HG03469 (cell line): ENCODE results near the gene ACSS3.

Experiments
- ATAC-seq: cut with Tn5 transposase; IDR thresholded peaks from one replicate; pipeline ENCODE4 v1.9.1; 2021; ENCODE audit warnings: mild to moderate bottlenecking, moderate library complexity, moderate number of reproducible peaks; ENCODE audit not compliant: unreplicated experiment

Gene ACSS3

GRCh38 chr12:81288651-81289050, 210.8 kb downstream of the ACSS3 start:
- no peak for ATAC-seq

- ATAC-seq = peak; percentile 43
These were observed 216.7 kb downstream of the ACSS3 start for GRCh38 chr12:81294325-81295190.

GRCh38 chr12:81295251-81295650, 217.4 kb downstream of the ACSS3 start:
- ATAC-seq = no peak

- no peak for ATAC-seq
These were observed 218.9 kb downstream of the ACSS3 start for GRCh38 chr12:81296556-81297305.

- ATAC-seq = no peak
These were observed 219.7 kb downstream of the ACSS3 start for GRCh38 chr12:81297601-81298000.

- no peak for ATAC-seq
These were observed 222.6 kb downstream of the ACSS3 start for GRCh38 chr12:81300454-81300853.

- ATAC-seq = no peak
These were observed 226.1 kb downstream of the ACSS3 start for GRCh38 chr12:81303935-81304334.
